Measurements from ENCODE around the gene RYR1. TPM values are rescaled to one million over a fixed set of nuclear protein-coding genes. Genes with fewer than 3 reads are reported as not detected.
"Not testable (repeated sequence)": the region's sequence is repeated elsewhere in the genome, so short reads cannot be mapped to it uniquely, and the experiment has no call there.

RYR1 gene
- total RNA-seq, 2 donors from 2014 or later: 1.3 to 5.6 TPM

- intact Hi-C loops (cut with DNase I): no loop called here
Measured at GRCh38 chr19:38502410-38503076, 69.1 kb downstream of the RYR1 start.

GRCh38 chr19:38503077-38503410 lies 69.6 kb downstream of the RYR1 start:
- no peak for DNase-seq (ENCODE audit: low spot score)
- intact Hi-C loops (cut with DNase I): no loop called here

More at GRCh38 chr19:38502410-38503076, 69.1 kb downstream of the RYR1 start:
- no peak for DNase-seq (ENCODE audit: low spot score)

GRCh38 chr19:38505958-38506357 lies 72.5 kb downstream of the RYR1 start:
- DNase-seq (ENCODE audit: low spot score): no peak
- intact Hi-C loops (cut with DNase I): no loop called here

GRCh38 chr19:38506375-38506722 lies 72.9 kb downstream of the RYR1 start:
- intact Hi-C loops (cut with DNase I): no loop called here
- no peak for DNase-seq (ENCODE audit: low spot score)

- intact Hi-C loops (cut with DNase I): no loop called here
- peak; percentile 96 for DNase-seq (ENCODE audit: low spot score)
Measured at GRCh38 chr19:38506723-38507550, 73.4 kb downstream of the RYR1 start.

- no peak for DNase-seq (ENCODE audit: low spot score)
- intact Hi-C loops (cut with DNase I): no loop called here
Measured at GRCh38 chr19:38507551-38508127, 74.1 kb downstream of the RYR1 start.

GRCh38 chr19:38508507-38508906 lies 75.0 kb downstream of the RYR1 start:
- DNase-seq (ENCODE audit: low spot score): no peak
- intact Hi-C loops (cut with DNase I): no loop called here

GRCh38 chr19:38509027-38509426 lies 75.5 kb downstream of the RYR1 start:
- no peak for DNase-seq (ENCODE audit: low spot score)
- intact Hi-C loops (cut with DNase I): no loop called here

GRCh38 chr19:38511074-38511708 lies 77.7 kb downstream of the RYR1 start:
- intact Hi-C loops (cut with DNase I): loop anchor here in 1 of 2 donors (10.0 kb wide), 1 partner anchor 106 kb away; the partner anchor contains the start of gene FAM98C
- DNase-seq (ENCODE audit: low spot score): no peak

- intact Hi-C loops (cut with DNase I): loop anchor here in 1 of 2 donors (10.0 kb wide), 1 partner anchor 107 kb away; the partner anchor contains the start of gene FAM98C
- DNase-seq (ENCODE audit: low spot score): no peak
Measured at GRCh38 chr19:38512277-38512676, 78.8 kb downstream of the RYR1 start.

GRCh38 chr19:38513156-38513555 lies 79.7 kb downstream of the RYR1 start:
- intact Hi-C loops (cut with DNase I): loop anchor here in 1 of 2 donors (10.0 kb wide), 1 partner anchor 108 kb away; the partner anchor contains the start of gene FAM98C
- DNase-seq (ENCODE audit: low spot score): not testable (repeated sequence)

- intact Hi-C loops (cut with DNase I): loop anchor here in 1 of 2 donors (10.0 kb wide), 1 partner anchor 109 kb away; the partner anchor contains the start of gene FAM98C
- no peak for DNase-seq (ENCODE audit: low spot score)
Measured at GRCh38 chr19:38513762-38514167, 80.3 kb downstream of the RYR1 start.

- DNase-seq (ENCODE audit: low spot score): peak; percentile 90
- intact Hi-C loops (cut with DNase I): loop anchor here (5.0 to 10.0 kb wide), 2 partner anchors 110 to 117 kb away; partner anchors contain the start of gene FAM98C (in 1 of the 2)
Measured at GRCh38 chr19:38514812-38515633, 81.5 kb downstream of the RYR1 start.

GRCh38 chr19:38515896-38516295 lies 82.4 kb downstream of the RYR1 start:
- DNase-seq (ENCODE audit: low spot score): no peak
- intact Hi-C loops (cut with DNase I): loop anchor here (5.0 to 10.0 kb wide), 2 partner anchors 111 to 116 kb away; partner anchors contain the start of gene FAM98C (in 1 of the 2)

GRCh38 chr19:38516802-38517201 lies 83.3 kb downstream of the RYR1 start:
- DNase-seq (ENCODE audit: low spot score): no peak
- intact Hi-C loops (cut with DNase I): loop anchor here (5.0 to 10.0 kb wide), 2 partner anchors 112 to 115 kb away; partner anchors contain the start of gene FAM98C (in 1 of the 2)

GRCh38 chr19:38517321-38517720 lies 83.8 kb downstream of the RYR1 start:
- intact Hi-C loops (cut with DNase I): loop anchor here (5.0 to 10.0 kb wide), 2 partner anchors 113 to 115 kb away; partner anchors contain the start of gene FAM98C (in 1 of the 2)
- no peak for DNase-seq (ENCODE audit: low spot score)

- not testable (repeated sequence) for DNase-seq (ENCODE audit: low spot score)
- intact Hi-C loops (cut with DNase I): loop anchor here (5.0 to 10.0 kb wide), 2 partner anchors 113 to 114 kb away; partner anchors contain the start of gene FAM98C (in 1 of the 2)
Measured at GRCh38 chr19:38517980-38518379, 84.5 kb downstream of the RYR1 start.

GRCh38 chr19:38519168-38519567 lies 85.7 kb downstream of the RYR1 start:
- intact Hi-C loops (cut with DNase I): loop anchor here (5.0 to 10.0 kb wide), 2 partner anchors 113 to 114 kb away; partner anchors contain the start of gene FAM98C (in 1 of the 2)
- DNase-seq (ENCODE audit: low spot score): no peak
